Gastrocnemius medialis (tissue), 4 donors: ENCODE results near the gene ZNF700. TPM values are rescaled to one million over a fixed set of nuclear protein-coding genes. Genes with fewer than 3 reads are reported as not detected.
"Not testable (repeated sequence)": the region's sequence is repeated elsewhere in the genome, so short reads cannot be mapped to it uniquely, and the experiment has no call there.

Experiments
- ATAC-seq, 2 donors: fragments of 150-250 bp; one replicate each; pipeline ENCODE4 v1.9.1; 2016
- DNase-seq, 2 donors: peaks; one replicate each; pipeline ENCODE4 v3.0.0-alpha.2; 2019
- H3K27ac ChIP-seq, 4 donors: fragments of 200-600 bp; sonication (generic); 1 replicate in 1 of 4; 2 replicates in 3 of 4; pipeline ENCODE4 v1.5.1; 2016 to 2018; ENCODE audit warnings: mild to moderate bottlenecking in 2 of 4, moderate library complexity in 1 of 4
- H3K27me3 ChIP-seq, 3 donors: fragments of 200-600 bp; sonication (generic) in 2 of 3; 1 replicate in 1 of 3; 2 replicates in 2 of 3; pipeline versions ENCODE4 v1.5.1 to v1.6.0; 2016 to 2019; ENCODE audit warnings: mild to moderate bottlenecking in 1 of 3, moderate library complexity in 1 of 3
- H3K36me3 ChIP-seq, 2 donors: fragments of 200-600 bp; sonication (generic) in 1 of 2; one replicate each; pipeline ENCODE4 v1.5.1; 2017 to 2018
- H3K4me1 ChIP-seq, 2 donors: fragments of 200-600 bp; sonication (generic) in 1 of 2; one replicate each; pipeline ENCODE4 v1.5.1; 2016 to 2017; ENCODE audit warnings: mild to moderate bottlenecking in 2 of 2
- H3K4me3 ChIP-seq, 4 donors: fragments of 200-600 bp; sonication (generic) in 3 of 4; 1 replicate in 1 of 4; 2 replicates in 3 of 4; pipeline ENCODE4 v1.5.1; 2016 to 2019; ENCODE audit warnings: mild to moderate bottlenecking in 2 of 4
- H3K9me3 ChIP-seq, 3 donors: fragments of 200-600 bp; sonication (generic) in 2 of 3; 1 replicate in 1 of 3; 2 replicates in 2 of 3; pipeline ENCODE4 v1.5.1; 2016 to 2019
- POLR2A ChIP-seq, 2 donors: fragments of 450-650 bp; IDR thresholded peaks; one replicate each; pipeline ENCODE4 v1.6.1; 2017; ENCODE audit warnings: antibody characterized with exemption in 2 of 2, mild to moderate bottlenecking in 2 of 2, moderate library complexity in 2 of 2
- in situ Hi-C, 4 donors: fragments of 200-750 bp; cut with MboI; loops; one replicate each; pipeline versions ENCODE4 v1.15.0 to v1.8.0; 2017; ENCODE audit warnings: low sequenced_read_pairs in 4 of 4
- intact Hi-C: fragments of 100-400 bp; cut with DNase I; formaldehyde crosslinking; loops from one replicate; pipeline ENCODE4 v1.15.1; 2023; ENCODE audit warnings: low total_unique reads
- total RNA-seq, 4 donors: library from RNA; depleted of rRNA; stranded (reverse); fragments of >200 nt; gene quantifications; one replicate each; pipeline versions ENCODE4 v1.1.0 to v1.2.3, GENCODE V29; 2016
- TF ChIP-seq, protein P1 (sequence below), 5 experiments: fragments of 450-650 bp in 3 of 5; fragments of 200-600 bp in 2 of 5; sonication (generic) in 2 of 5; IDR thresholded peaks in 4 of 5; conservative IDR thresholded peaks in 1 of 5; 1 replicate in 4 of 5; 2 replicates in 1 of 5; pipeline ENCODE4 v1.5.1; 2016 to 2019; ENCODE audit warnings: antibody characterized with exemption in 5 of 5, mild to moderate bottlenecking in 3 of 5, moderate library complexity in 3 of 5

Gene ZNF700
- total RNA-seq, 4 donors from 2014 or later = 1.3 to 5.8 (median 4.0) TPM

DNA sequence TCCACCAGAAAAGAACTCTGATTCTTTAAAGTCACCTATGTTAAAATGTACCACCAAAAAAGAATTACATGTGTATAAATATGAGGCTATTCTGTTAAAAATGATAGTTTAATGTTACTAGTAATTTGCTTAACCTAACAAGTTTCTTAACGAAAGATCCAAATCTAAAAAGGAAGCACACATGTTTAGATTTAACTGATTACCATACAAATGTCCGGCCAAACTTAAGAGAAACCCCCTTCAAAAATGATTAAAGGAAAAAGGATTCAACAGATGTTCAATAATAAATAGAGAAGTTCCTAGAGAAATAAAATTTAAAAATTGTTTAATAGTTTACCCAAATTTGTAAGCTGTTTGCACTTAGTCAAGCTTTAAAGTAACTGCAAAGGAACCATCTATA lies 42.3 kb upstream of the ZNF700 start:
- Histone ChIP-seq H3K27ac (no peak overlapping the region), H3K4me1 (peaks cover 0 to 4% of the 10 kb centered on the region in 2 donors), H3K27me3 (no peaks in the 10 kb centered on the region), H3K36me3 (no peaks in the 10 kb centered on the region), H3K9me3 (no peaks in the 10 kb centered on the region), H3K4me3 (no peak overlapping the region)
- ATAC-seq = no peak
- TF ChIP-seq, protein P1, sequence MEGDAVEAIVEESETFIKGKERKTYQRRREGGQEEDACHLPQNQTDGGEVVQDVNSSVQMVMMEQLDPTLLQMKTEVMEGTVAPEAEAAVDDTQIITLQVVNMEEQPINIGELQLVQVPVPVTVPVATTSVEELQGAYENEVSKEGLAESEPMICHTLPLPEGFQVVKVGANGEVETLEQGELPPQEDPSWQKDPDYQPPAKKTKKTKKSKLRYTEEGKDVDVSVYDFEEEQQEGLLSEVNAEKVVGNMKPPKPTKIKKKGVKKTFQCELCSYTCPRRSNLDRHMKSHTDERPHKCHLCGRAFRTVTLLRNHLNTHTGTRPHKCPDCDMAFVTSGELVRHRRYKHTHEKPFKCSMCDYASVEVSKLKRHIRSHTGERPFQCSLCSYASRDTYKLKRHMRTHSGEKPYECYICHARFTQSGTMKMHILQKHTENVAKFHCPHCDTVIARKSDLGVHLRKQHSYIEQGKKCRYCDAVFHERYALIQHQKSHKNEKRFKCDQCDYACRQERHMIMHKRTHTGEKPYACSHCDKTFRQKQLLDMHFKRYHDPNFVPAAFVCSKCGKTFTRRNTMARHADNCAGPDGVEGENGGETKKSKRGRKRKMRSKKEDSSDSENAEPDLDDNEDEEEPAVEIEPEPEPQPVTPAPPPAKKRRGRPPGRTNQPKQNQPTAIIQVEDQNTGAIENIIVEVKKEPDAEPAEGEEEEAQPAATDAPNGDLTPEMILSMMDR (IDR thresholded peaks at IDR 0.05 in 4 of 5, conservative IDR thresholded peaks at IDR 0.05 in 1 of 5) = no peak
- TF ChIP-seq POLR2A (IDR thresholded peaks at IDR 0.05) = no peak
- DNase-seq = no peak
- intact Hi-C loops (no loop called here), in situ Hi-C loops (loop anchor here in 1 of 4 donors (10.0 kb wide), 1 partner anchor 262 kb away; the partner anchor contains the start of gene ZNF20)

DNA sequence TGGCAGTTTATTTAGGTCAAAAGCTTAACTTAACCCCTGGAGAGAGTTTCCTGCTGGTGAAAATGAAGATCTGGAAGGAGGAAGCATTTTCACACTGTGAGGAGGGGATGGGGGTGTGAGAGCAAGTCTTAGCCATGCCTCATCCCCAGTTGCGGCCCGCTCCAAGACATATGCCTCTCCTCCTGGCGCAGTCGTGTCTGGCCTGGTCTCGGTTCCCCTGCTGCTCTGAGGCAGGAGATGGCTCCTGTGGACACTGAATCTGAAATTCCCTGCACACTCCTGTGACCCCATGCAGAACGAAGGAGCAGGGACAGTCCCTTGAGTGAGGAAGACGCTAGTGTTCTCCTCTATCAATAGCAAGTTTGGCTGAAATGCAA lies 37.7 kb upstream of the ZNF700 start:
- peak overlapping the region; percentile 58 to 82 (median 76) for H3K4me3 ChIP-seq
- no peaks in the 10 kb centered on the region for H3K27me3 ChIP-seq
- intact Hi-C loops (loop anchor here (2.0 to 5.0 kb wide), 3 partner anchors 38 to 90 kb away; partner anchors contain the start of genes ZNF440, ZNF491 and ZNF700), in situ Hi-C loops (loop anchor here in 1 of 4 donors (10.0 kb wide), 1 partner anchor 258 kb away; the partner anchor contains the start of gene ZNF20)
- TF ChIP-seq, protein P1 (IDR thresholded peaks at IDR 0.05 in 4 of 5, conservative IDR thresholded peaks at IDR 0.05 in 1 of 5) = no peak
- TF ChIP-seq POLR2A (IDR thresholded peaks at IDR 0.05) = no peak
- no peaks in the 10 kb centered on the region for H3K36me3 ChIP-seq
- H3K9me3 ChIP-seq = no peaks in the 10 kb centered on the region
- ATAC-seq (peak in 1 of 2 donors; percentile 30), DNase-seq (no peak)
- H3K4me1 ChIP-seq = peaks cover 8% of the 10 kb centered on the region in 2 donors
- H3K27ac ChIP-seq = peak overlapping the region; percentile 75 to 82 (median 80)

DNA sequence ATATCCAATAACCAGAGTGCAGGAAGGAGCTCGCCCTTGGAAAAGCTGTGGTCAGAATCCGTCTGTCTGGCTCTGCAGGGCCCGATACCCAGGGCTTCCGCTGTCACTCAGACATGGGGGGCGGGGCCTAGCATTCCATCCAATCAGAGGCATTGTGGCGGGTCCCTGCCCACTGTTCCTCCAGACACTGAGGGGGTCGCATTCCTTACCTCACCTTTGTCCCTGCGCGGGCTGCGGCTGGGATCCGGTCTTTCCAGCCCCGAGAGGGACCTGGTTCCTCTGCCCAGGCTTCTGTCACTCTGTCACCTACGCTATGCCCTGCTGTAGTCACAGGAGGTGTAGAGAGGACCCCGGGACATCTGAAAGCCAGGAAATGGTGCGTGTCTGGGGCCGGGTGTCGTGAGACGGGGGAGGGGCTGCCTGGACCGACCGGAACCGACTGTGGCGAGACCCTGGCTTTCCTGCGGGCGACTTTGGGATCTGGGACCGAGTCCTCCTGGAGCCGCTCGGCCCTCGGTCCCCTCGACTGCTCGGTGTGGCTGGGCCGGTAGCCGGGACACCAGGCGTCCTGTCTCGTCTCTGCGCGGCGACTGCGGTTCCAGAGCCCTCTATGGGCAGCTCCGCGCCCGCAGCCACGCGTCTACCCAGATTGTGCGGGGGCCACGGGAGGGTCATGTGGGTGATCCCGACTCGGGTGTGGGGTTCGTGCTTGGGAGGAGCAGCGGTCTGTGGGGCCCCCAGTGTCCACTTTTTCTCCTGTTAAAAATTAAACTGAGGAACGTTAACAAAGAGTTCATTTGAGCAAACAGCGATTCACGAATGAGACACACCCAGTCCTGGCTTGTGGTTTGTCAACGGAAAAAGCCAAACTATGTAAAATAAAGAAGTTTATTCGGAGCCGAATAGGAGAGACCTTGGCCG lies 37.0 kb upstream of the ZNF700 start, which contains the start of gene ZNF69:
ZNF69 (plus strand) TSS at position 172 of the 921 bp plus-strand sequence; CDS start at position 314, 142 bp downstream.
- H3K9me3 ChIP-seq = no peaks in the 10 kb centered on the region
- H3K4me3 ChIP-seq = peak within 1 kb of the TSS; percentile 58 to 82 (median 76)
- intact Hi-C loops (loop anchor here (2.0 to 5.0 kb wide), 3 partner anchors 37 to 91 kb away; partner anchors contain the start of genes ZNF440, ZNF491 and ZNF700), in situ Hi-C loops (loop anchor here in 1 of 4 donors (10.0 kb wide), 1 partner anchor 257 kb away; the partner anchor contains the start of gene ZNF20)
- H3K4me1 ChIP-seq = peaks cover 8% of the 10 kb centered on the region in 2 donors
- ATAC-seq (peak; percentile 94 to 95), DNase-seq (peak; percentile 67 to 70)
- H3K27me3 ChIP-seq = no peaks in the 10 kb centered on the region
- peak within 1 kb of the TSS; percentile 75 to 82 (median 80) for H3K27ac ChIP-seq
- no peaks in the 10 kb centered on the region for H3K36me3 ChIP-seq
- TF ChIP-seq, protein P1 (IDR thresholded peaks at IDR 0.05 in 4 of 5, conservative IDR thresholded peaks at IDR 0.05 in 1 of 5) = peak in 4 of 5 experiments; percentile 18 to 54 (median 34)
- no peak for TF ChIP-seq POLR2A (IDR thresholded peaks at IDR 0.05)

DNA sequence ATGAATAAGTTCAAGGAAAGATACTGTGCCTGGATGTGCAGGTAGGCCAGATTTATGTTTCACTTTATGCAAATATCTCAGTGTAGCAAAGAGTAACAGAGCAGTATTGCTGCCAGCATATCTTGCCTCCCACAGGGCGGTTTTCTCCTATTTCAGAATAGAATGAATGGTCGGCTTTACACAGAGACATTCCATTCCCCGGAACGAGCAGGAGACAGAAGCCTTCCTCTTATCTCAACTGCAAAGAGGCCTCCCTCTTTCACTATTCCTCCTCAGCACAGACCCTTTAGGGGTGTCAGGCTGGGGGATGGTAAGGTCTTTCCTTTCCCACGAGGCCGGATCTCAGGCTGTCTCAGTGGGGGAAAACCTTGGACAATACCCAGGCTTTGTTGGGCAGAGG lies 35.0 kb upstream of the ZNF700 start:
- H3K36me3 ChIP-seq, ATAC-seq, H3K9me3 ChIP-seq, H3K4me3 ChIP-seq, H3K27ac ChIP-seq, DNase-seq, H3K4me1 ChIP-seq, H3K27me3 ChIP-seq: not testable (repeated sequence)
- in situ Hi-C loops (loop anchor here in 1 of 4 donors (10.0 kb wide), 1 partner anchor 255 kb away; the partner anchor contains the start of gene ZNF20), intact Hi-C loops (loop anchor here (5.0 kb wide), 2 partner anchors 78 to 93 kb away; partner anchors contain the start of genes ZNF440 and ZNF491)

DNA sequence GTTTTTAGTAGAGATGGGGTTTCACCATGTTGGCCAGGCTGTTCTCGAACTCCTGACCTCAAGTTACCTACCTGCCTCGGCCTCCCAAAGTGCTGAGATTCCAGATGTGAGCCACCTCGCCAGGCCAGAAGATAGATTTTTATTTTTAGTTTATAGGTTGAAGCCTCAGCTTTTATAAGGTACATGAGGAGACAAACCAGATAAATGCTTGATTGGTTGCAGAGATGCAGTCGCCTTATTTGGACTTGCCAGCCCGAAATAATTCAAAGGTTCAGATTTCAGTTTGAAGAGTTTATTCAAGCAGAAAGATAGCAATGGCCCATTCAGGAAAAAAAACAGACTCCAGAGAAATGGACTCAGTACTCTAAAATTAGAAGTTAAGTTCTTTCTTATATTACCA lies 34.3 kb upstream of the ZNF700 start:
- in situ Hi-C loops = no loop called here

More for the DNA sequence above, 34.3 kb upstream of the ZNF700 start:
- H3K4me1 ChIP-seq = peaks cover 8% of the 10 kb centered on the region in 2 donors
- H3K4me3 ChIP-seq = no peak overlapping the region
- no peaks in the 10 kb centered on the region for H3K27me3 ChIP-seq
- no peaks in the 10 kb centered on the region for H3K9me3 ChIP-seq
- no peaks in the 10 kb centered on the region for H3K36me3 ChIP-seq
- intact Hi-C loops = no loop called here
- H3K27ac ChIP-seq = no peak overlapping the region
- DNase-seq (no peak), ATAC-seq (no peak)
- TF ChIP-seq, protein P1 (IDR thresholded peaks at IDR 0.05 in 4 of 5, conservative IDR thresholded peaks at IDR 0.05 in 1 of 5) = no peak
- no peak for TF ChIP-seq POLR2A (IDR thresholded peaks at IDR 0.05)
